ENCODE data around the gene DNAH1.
A peak's percentile ranks its signal among the peaks of the same experiment; 100 is the strongest.

DNAH1 gene

DNA sequence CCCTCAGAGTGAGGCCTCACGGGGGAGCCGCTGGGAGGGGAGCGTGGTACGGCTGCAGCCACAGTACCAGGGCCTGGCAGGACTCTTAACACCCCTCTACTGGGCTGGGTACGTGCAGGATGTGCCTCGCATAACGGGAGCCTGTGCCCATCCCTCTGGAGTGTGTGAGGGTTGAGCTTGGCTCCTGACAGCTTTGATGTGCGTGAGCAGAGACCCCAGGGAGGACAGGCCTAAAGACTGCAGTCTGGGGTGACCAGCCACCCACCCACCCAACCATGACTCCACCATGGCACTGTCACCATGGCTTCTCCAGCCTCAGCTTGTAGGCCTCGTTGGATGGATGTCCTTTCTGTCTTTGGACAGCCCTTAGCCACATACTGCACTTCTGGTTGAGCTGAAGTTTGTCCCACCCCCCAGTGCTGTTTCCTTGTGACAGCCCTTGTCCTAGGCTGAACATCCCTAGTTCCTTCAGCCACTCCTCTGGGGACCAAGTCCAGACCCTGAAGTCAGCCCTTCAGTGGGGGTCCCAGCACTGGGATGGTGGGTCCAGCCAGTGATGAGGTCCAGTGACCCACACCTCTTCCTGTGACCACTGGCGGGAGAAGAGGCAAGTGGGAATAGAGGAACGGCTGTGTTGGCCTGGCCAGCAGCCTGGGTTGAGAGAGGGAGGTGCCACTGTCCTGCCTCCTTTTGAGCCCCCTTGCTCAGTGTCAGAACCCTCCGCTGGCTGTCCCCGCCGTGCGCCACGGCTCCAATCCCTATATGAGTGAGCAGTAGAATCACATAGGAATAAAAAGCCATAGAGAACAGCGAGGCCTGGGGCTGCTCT, 22.4 kb upstream of the DNAH1 start:
- TF ChIP-seq, protein P1, sequence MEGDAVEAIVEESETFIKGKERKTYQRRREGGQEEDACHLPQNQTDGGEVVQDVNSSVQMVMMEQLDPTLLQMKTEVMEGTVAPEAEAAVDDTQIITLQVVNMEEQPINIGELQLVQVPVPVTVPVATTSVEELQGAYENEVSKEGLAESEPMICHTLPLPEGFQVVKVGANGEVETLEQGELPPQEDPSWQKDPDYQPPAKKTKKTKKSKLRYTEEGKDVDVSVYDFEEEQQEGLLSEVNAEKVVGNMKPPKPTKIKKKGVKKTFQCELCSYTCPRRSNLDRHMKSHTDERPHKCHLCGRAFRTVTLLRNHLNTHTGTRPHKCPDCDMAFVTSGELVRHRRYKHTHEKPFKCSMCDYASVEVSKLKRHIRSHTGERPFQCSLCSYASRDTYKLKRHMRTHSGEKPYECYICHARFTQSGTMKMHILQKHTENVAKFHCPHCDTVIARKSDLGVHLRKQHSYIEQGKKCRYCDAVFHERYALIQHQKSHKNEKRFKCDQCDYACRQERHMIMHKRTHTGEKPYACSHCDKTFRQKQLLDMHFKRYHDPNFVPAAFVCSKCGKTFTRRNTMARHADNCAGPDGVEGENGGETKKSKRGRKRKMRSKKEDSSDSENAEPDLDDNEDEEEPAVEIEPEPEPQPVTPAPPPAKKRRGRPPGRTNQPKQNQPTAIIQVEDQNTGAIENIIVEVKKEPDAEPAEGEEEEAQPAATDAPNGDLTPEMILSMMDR (IDR thresholded peaks at IDR 0.05; ENCODE audit: unreplicated experiment in 3 of 3), result no peak
- no peaks in the 10 kb centered on the region for H3K9me3 Mint-ChIP-seq
- peaks cover 32% of the 10 kb centered on the region for H3K4me1 Mint-ChIP-seq
- peaks cover 3% of the 10 kb centered on the region for H3K27me3 Mint-ChIP-seq (ENCODE audit: low read depth)
- H3K4me3 Mint-ChIP-seq, result no peak overlapping the region
- peak overlapping the region in 1 of 3 experiments; percentile 26 for H3K27ac Mint-ChIP-seq
- peaks cover 3% of the 10 kb centered on the region for H3K36me3 Mint-ChIP-seq (ENCODE audit: low read depth)

DNA sequence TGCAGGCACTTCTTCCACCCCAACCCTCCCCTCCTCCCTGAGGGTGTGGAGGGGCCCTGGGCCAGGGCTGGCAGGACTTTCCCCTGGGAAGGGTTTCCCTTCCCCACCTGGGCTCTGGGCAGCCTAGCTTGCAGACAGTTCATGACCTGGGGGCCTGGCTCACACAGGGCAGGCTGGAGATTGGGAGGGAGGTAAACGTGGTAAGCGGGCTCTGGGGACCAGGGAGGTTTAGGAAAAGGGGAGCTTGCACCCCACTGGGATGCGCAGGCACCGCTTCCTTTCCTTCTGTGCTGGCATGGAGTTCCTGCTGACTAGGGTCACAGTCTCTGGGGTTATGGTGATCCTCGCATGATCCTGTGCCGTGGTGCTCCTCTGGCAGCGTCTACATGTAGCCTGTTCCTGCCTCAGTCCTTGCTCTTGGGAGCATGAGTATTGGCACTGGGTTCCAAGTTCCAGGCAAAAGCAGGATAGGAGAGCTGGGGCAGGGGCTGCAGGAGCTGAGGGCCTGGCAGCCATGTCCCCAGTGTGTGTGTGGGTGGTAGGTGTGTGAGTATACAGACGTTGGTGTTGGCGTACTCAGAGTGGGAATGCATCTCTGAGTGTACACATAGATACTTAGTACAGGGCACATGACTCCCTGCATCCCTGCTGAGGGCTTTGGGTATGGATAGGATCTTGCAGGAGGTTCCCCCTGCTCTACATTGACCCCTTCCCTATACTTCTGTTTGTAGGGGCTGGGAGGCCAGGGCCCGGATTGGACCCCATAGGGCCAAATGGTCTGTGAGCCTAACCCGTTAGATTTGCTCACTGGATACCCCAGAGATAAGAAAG, 21.6 kb upstream of the DNAH1 start:
- H3K27ac Mint-ChIP-seq, result peak overlapping the region in 2 of 3 experiments; percentile 26 to 29
- H3K4me1 Mint-ChIP-seq, result peaks cover 29% of the 10 kb centered on the region
- H3K4me3 Mint-ChIP-seq, result no peak overlapping the region
- peaks cover 3% of the 10 kb centered on the region for H3K36me3 Mint-ChIP-seq (ENCODE audit: low read depth)
- H3K27me3 Mint-ChIP-seq (ENCODE audit: low read depth), result peaks cover 3% of the 10 kb centered on the region
- TF ChIP-seq, protein P1 (IDR thresholded peaks at IDR 0.05; ENCODE audit: unreplicated experiment in 3 of 3), result no peak
- no peaks in the 10 kb centered on the region for H3K9me3 Mint-ChIP-seq

DNA sequence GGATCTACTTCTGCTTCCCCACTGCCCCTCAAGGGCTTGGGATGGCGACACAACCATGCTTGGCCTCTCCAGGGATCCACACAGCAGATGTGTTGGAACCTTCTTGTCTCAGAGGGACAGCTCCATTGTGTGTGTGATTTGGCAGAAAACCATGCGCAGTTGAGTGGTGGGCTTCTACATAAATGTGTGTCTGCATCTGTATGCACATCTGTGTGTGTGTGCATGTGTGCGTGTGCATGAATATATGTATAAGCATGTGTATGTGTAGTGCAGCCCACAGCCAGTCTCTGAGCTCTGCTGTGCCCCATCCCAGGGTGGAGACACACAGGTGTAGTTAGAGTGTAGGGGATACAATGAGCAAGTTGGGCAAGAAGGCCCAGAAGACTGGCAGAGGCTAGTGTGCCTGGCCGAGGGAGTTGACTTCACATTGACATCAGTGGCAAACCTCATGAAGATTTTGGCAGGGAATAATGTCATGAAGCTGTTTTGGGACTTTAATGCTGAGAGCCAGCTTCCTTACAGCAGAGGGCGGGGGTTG, 20.4 kb upstream of the DNAH1 start:
- TF ChIP-seq, protein P1 (IDR thresholded peaks at IDR 0.05; ENCODE audit: unreplicated experiment in 3 of 3), result no peak
- H3K4me1 Mint-ChIP-seq, result peaks cover 41% of the 10 kb centered on the region
- H3K27me3 Mint-ChIP-seq (ENCODE audit: low read depth), result peaks cover 3% of the 10 kb centered on the region
- no peaks in the 10 kb centered on the region for H3K9me3 Mint-ChIP-seq
- peak overlapping the region; percentile 4 to 46 (median 44) for H3K4me3 Mint-ChIP-seq
- peaks cover 3% of the 10 kb centered on the region for H3K36me3 Mint-ChIP-seq (ENCODE audit: low read depth)
- H3K27ac Mint-ChIP-seq, result peak overlapping the region in 2 of 3 experiments; percentile 19 to 21

DNA sequence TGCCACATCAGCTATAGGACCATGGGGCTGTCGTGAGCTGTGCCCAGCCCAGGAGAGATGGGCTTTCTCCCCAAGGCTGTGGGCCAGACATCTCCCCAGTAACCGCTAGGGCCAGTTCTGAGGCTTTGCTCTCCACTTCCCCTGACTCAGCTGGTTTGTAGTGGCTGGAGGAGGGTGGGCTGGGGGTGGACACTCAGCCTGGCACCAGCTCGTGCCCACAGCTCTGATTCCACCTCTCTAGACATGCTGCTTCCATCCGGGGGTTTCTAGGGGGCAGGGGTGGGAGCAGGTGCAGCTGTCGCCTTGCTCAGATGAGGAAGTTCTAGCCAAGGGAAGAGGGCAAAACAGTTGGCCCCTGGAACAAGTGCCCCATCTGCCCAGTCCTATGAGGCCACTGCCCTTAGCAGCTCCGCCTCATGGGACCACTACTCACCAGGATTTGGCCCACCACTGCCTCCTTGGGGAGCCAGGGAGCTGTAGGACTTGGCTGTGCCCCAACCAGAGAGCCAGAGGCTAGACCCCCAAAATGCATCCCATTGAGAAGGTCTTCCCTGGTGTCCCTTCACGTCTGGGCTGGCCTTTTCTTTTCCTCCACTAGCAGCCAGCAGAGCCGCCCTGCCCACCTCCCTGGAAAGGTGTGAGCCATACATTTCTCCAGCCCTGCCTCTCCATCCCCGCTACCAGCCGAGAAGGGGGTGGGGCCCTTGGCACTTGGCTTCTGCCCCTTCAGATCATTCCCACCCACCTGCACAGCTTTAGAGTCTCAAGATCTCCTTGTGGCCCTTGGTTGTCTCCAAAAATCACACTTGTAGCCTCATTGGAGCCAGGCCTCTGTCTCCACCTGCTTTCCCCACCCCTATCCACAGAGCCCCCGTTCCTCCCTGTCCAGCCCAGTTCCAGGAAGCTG, 18.6 kb upstream of the DNAH1 start:
- peaks cover 3% of the 10 kb centered on the region for H3K36me3 Mint-ChIP-seq (ENCODE audit: low read depth)
- peaks cover 39% of the 10 kb centered on the region for H3K4me1 Mint-ChIP-seq
- TF ChIP-seq, protein P1 (IDR thresholded peaks at IDR 0.05; ENCODE audit: unreplicated experiment in 3 of 3), result no peak
- H3K4me3 Mint-ChIP-seq, result peak overlapping the region; percentile 84 to 88 (median 85)
- H3K27me3 Mint-ChIP-seq (ENCODE audit: low read depth), result peaks cover 3% of the 10 kb centered on the region
- peak overlapping the region; percentile 81 to 89 (median 81) for H3K27ac Mint-ChIP-seq
- H3K9me3 Mint-ChIP-seq, result no peaks in the 10 kb centered on the region

Data from nephron (organoid).